Superior temporal gyrus (tissue), 1 donor: ENCODE results near the gene VPS54.
"Not testable (repeated sequence)": the region's sequence is repeated elsewhere in the genome, so short reads cannot be mapped to it uniquely, and the experiment has no call there.

Experiments used
- DNase-seq: peaks from one replicate; pipeline ENCODE4 v3.0.0-alpha.2; 2016; ENCODE audit errors: extremely low spot score

VPS54 gene

GRCh38 chr2:63993871-63994270 lies 25.4 kb downstream of the VPS54 start:
- DNase-seq: no peak

- not testable (repeated sequence) for DNase-seq
These were observed 26.1 kb downstream of the VPS54 start for GRCh38 chr2:63993130-63993584.

- no peak for DNase-seq
These were observed 27.1 kb downstream of the VPS54 start for GRCh38 chr2:63992061-63992685.

- not testable (repeated sequence) for DNase-seq
These were observed 27.8 kb downstream of the VPS54 start for GRCh38 chr2:63991173-63991999.

GRCh38 chr2:63990072-63990471 lies 29.2 kb downstream of the VPS54 start:
- DNase-seq: no peak

GRCh38 chr2:63988842-63989436 lies 30.3 kb downstream of the VPS54 start:
- not testable (repeated sequence) for DNase-seq

GRCh38 chr2:63984606-63985359 lies 34.4 kb downstream of the VPS54 start:
- no peak for DNase-seq

- DNase-seq: no peak
These were observed 35.1 kb downstream of the VPS54 start for GRCh38 chr2:63983986-63984605.

- DNase-seq: no peak
These were observed 36.9 kb downstream of the VPS54 start for GRCh38 chr2:63982335-63982734.

GRCh38 chr2:63981702-63982103 lies 37.5 kb downstream of the VPS54 start:
- no peak for DNase-seq

GRCh38 chr2:63980794-63981193 lies 38.4 kb downstream of the VPS54 start:
- DNase-seq: no peak

- no peak for DNase-seq
These were observed 41.3 kb downstream of the VPS54 start for GRCh38 chr2:63977904-63978303.

- DNase-seq: no peak
These were observed 43.1 kb downstream of the VPS54 start for GRCh38 chr2:63976125-63976510.

- DNase-seq: no peak
These were observed 43.6 kb downstream of the VPS54 start for GRCh38 chr2:63975437-63976124.

GRCh38 chr2:63975036-63975435 lies 44.2 kb downstream of the VPS54 start:
- not testable (repeated sequence) for DNase-seq

GRCh38 chr2:63962186-63962585 lies 57.0 kb downstream of the VPS54 start:
- no peak for DNase-seq

- no peak for DNase-seq
These were observed 68.8 kb downstream of the VPS54 start for GRCh38 chr2:63950414-63950813.

- no peak for DNase-seq
These were observed 76.4 kb downstream of the VPS54 start for GRCh38 chr2:63942788-63943187.

GRCh38 chr2:63932104-63932503 lies 87.1 kb downstream of the VPS54 start:
- not testable (repeated sequence) for DNase-seq

- no peak for DNase-seq
These were observed 92.4 kb downstream of the VPS54 start for GRCh38 chr2:63926815-63927214.

- DNase-seq: no peak
These were observed 104.9 kb downstream of the VPS54 start for GRCh38 chr2:63914311-63914710.
